ENCODE measurements around the gene ARHGAP42.
"Not testable (repeated sequence)": the region's sequence is repeated elsewhere in the genome, so short reads cannot be mapped to it uniquely, and the experiment has no call there.

ARHGAP42 gene

DNA sequence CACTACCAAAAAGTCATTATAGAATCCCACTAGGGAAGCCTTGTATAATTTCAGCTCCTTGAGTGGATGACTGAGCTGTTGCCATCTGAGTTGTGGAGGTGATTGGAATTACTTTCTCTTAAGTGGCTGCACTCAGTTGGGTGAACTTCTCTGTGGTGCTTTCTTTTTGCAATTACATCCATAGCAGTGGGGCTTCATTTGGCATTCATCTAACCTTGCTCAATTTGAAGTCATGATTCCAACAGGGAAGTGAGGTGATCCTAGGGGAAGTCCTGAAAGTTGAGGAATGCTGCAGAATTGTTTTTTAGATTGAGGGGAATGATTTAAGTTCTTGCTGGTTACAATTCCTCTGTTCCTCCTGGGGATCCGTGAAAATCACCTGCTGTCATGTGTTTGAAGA lies 39.6 kb downstream of the ARHGAP42 start:
- DNase-seq (ENCODE audit: low read depth in 2 of 2), result no peak

DNA sequence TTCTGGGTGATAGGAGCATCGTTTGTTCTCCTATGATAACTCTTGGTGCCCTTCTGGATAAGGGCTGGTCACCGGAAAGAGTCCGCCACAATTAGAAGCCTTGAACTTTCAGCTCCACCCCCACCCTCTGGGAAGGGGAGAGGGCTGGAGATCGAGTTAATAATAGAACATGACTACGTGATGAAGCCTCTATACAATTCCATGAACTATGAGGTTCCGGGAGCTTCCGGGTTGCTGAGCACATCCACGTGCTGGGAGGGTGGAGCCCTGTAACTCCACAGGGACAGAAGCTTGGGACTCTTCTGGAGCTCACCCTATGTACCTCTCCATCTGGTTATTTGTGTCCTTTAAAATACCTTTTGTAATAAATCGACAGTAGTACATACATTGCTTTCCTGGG lies 40.3 kb downstream of the ARHGAP42 start:
- no peak for DNase-seq (ENCODE audit: low read depth in 2 of 2)

DNA sequence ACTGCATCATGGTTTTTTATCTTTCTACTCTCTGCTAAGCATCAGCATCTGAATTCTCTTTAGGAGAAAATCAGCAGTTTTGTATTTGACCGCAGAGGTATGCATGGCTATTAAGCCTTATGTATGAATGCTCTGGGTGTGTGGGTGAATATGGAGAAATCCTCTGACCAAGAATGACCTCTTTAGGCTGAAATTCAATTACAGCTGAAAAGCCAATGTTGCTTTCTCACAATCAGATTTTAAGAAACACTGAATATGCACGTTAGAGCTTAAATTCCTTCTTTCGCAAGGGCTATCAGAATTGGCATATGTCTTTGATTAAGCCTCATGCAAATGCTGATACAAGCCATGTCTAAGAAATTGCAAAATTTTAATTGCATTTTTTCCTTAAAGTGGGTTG lies 43.2 kb downstream of the ARHGAP42 start:
- DNase-seq (ENCODE audit: low read depth in 2 of 2), result no peak

DNA sequence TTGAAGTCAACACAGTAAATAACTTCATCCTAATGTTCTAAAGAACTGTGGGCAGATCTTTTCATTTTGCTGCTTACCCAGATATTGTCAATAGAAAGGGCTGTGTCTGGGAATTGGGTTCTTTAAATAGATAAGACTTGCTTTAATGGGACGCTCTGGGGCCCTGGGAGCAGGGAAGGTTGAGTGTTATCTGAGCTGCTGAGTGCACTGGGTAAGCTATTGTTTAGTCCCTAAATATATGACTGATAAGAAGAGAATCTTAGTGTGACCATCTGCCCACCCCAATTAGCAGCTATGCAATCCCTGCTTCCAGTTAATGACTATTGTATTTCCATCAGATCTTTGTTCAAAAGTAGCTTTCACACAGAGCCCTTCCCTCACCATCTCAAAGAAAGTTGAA lies 44.4 kb downstream of the ARHGAP42 start:
- no peak for DNase-seq (ENCODE audit: low read depth in 2 of 2)

DNA sequence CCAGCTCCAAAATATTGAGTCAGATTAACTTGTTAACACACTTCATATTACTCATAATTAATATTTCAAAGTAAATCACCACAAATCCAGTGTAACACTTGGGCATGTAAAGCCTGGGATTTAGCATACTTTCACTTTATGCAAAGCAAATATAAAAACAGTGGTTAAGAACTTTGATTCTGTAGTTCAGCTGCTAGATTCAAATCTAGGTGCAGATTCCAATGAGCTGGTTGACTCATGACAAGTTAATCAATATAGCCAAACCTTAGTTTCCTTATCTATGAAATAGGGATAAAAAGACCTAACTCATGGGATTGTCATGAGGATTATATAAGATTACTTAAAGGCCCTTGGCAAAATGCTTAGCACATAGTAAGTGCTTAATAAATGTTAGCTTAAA lies 45.9 kb downstream of the ARHGAP42 start:
- DNase-seq (ENCODE audit: low read depth in 2 of 2), result no peak

DNA sequence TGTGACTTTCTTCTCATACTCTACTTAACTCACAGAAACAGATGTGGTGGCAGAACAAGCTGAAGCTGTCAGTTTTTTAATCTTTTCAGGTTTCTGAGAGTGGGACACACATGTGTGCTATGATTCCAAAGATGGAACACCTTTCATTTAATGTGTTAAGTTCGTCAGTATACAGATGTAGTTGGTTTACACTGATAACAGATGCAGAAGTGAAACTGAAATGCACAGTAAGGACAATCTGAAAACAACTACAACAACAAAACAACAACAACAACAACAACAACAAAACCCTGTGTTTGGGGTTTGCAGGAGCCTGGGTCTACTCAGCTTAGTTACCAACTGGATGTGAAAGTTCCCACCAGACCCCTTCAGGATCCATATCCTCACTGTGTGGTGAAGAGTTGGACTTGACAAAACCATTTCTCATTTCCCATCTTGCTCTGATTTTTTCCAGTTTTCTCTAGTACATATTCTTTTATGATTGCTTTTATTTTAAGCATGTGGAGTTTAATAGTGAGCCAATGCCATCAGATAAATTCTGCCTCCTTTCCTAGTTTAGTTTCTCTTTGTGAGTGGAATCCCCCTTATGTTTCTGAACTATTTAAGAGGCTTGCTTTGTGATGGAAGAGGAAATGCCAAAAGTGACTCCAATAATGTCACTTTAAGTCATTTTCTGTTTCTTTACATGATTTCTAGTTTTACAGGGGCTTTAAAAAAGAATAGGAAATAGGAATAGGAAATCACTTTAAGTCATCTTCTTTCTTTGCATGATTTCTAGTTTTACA lies 47.8 kb downstream of the ARHGAP42 start:
- DNase-seq (ENCODE audit: low read depth in 2 of 2), result no peak

DNA sequence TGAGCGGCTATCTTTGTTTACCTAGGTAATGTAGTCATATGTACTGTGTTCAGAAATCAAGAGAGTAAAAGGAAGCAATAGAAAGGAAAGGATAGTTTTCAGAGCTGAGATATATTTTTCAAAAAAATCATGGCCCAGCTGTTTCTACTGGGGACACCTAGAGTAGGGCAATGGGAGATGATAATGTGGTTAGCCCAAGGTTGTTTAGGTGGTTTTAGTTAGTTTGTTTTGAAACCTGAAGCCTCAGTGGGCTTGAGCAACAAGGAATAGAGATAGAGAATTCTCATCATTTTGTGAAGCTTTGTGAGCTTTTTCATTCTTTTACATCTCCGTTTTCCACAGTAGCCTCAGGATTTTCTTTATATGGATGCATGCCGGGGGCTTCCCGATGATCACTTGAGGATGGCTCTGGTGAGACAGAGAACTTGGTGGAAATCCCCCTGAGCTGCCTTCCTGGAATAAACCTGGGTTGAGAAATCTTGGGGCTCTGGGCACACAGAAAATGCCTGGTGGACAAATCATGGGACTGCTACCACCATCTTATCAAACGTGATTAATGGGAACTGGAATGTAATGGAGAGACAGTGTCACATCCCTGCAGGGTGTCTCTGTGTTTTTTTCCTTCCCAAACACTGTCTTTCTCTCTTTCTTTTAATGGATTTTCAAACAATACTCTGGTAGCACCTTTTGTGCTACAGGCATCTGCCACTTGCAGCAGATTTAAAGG lies 49.0 kb downstream of the ARHGAP42 start:
- no peak for DNase-seq (ENCODE audit: low read depth in 2 of 2)

DNA sequence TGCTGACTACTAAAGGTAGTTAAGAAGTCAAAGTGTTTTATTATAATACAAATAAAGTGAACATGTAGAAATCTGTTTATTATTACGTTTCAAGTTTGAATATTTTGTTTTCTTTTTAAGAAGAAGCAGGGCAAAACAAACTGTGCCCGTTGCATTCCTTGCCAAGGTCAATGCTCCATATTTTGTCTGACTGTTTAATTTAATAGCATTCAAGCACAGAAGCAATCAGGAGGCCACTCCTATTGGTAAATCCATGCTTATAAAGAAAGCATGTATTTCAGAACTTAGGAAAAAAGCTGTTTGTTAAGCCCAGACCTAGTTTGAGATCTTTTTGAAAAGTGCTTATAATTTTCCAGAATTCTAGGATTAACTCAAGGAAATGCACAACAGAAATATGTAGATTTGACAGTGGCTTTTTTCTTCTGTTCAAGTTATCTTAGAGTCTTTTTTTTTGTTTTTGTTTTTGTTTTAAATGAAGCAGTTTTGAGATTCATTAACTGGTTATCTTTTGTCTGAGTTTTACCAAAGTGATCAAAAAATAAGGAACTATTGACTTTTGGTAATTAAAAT lies 51.7 kb downstream of the ARHGAP42 start:
- DNase-seq (ENCODE audit: low read depth in 2 of 2), result no peak

DNA sequence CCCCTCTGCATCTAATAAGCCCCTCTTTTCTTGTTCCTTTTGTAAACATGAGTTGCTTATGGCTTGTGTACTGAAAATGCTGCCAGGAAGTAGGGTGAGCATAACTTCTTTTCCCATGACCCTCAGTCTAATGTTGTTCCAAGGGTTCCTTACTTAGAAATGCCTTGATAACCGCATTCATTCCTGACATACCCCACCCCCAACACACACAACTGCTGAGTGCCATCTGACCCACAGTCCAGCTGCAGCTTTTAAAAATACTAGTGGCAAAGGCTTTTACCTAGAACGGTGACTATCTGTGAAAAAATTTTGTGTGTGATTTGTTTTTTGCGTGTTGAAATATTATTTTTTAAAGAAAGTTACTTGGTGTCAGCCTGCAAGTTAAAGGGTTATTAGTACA lies 52.6 kb downstream of the ARHGAP42 start:
- no peak for DNase-seq (ENCODE audit: low read depth in 2 of 2)

DNA sequence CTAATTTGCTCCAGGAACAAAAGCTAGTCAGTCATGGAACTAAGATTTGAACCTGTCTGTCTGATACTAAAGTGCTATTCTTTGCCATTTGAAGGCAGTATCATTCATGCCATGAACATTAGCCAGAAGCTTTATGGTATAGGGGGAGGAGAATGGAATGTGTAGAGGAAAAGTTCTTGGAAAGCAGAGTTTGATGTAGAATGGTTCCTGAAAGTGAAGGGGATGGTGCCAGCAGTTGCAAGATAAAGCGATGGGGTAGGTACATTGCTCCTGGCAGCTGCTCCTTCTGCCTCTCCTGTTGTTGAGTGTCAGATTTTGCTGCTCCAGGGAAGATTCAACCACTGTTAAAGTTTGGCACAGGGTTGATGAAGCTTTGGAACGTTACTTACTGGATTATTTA lies 53.4 kb downstream of the ARHGAP42 start:
- DNase-seq (ENCODE audit: low read depth in 2 of 2), result no peak

DNA sequence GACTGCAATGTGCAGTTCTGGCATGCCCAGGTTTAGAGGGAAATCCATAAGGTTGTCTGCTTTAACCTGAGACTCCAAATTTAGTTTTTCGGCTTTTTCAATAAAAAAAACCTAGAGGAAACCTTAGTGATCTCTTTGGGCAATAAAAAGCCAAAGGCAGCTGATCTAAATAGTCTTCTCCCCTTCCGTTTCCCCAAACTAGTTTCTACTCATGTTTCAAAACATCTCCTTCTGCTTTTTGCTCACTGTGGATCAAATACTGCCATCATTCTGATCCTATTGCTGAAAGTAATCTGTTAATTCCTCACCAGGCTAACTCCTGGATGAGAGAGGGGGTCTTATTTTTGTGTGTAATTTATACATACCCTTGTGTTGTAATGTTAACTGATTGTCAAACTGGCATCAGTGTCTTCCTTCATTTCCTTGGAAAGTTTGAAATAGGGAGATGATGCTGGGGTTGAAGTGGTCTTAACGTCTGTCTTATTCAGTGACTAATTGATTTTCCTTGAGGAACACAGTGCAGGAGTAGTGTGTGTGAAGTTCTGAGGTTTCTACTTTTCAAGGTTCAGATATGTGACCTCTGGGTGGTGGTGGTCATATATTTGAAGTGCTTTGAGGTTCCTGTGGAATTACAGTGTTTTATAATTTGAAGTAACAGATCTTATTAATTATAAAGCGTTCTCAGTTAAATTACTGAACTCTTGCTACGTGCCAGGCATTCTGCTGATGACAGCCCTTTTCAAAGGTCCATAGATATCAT lies 55.0 kb downstream of the ARHGAP42 start:
- no peak for DNase-seq (ENCODE audit: low read depth in 2 of 2)

DNA sequence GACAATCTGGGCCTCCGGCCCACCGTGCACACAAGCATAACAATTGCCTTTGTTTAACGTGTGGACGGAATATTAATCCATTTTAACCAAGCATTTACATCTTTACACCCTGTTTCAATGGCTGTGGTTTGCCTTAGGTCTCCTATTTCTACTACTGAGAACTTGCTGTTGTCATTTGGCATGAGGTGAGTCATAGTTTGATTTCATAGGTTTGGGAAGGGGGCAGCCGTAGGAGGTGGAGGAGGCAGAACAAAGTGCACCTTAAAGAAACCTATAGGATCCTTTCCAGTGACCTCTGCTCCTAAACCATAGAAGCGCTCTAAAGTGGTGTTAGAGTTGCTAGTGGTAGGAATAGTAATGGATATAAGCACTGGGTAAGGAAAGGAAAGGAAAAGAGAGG lies 59.4 kb downstream of the ARHGAP42 start:
- no peak for DNase-seq (ENCODE audit: low read depth in 2 of 2)

DNA sequence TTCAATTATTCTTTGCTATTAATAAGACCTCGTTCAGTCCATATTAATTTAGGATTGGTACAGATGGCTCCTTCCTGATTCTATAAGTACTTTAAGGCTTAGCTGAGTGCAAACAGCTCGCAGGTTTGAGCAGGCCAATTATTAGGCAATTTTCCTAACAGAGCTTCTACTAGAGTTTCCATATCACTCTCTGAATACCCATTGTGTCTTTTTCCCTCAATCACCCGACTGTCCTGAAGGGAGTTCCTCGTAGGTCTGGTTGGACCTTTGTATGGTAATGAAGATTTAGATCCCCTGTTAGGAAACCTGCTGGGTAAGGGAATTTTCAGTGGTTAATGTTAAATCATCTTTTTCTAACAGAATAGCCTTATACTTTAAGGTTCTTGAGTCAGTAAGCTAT lies 61.1 kb downstream of the ARHGAP42 start:
- no peak for DNase-seq (ENCODE audit: low read depth in 2 of 2)

DNA sequence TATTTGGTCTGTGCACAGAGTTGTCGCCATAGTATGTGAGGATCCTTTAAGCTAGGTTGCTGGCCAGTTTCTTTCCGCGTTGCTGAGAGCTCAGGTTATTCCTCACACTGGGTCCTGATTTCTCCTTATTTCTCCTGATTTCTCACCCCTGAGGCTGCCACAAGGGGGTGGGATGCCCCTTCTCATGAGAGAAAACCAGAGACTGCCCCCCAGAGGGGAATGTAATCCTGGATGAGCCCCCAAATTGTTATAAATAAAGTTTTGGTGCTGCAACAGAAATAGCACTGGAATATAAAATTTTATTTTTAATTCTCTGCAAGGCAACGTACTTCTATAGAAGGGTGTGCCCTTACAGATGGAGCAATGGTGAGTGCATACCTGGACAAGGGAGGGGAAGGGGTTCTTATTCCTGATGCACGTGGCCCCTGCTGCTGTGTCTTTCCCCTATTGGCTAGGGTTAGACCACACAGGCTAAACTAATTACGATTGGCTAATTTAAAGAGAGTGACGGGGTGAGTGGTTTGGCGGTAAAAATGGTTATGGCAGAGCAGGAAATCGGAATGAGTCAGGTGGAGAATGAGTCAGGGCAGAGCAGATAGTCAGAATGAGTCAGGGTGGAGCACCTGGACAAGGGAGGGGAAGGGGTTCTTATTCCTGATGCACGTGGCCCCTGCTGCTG lies 62.9 kb downstream of the ARHGAP42 start:
- DNase-seq (ENCODE audit: low read depth in 2 of 2), result not testable (repeated sequence)

DNA sequence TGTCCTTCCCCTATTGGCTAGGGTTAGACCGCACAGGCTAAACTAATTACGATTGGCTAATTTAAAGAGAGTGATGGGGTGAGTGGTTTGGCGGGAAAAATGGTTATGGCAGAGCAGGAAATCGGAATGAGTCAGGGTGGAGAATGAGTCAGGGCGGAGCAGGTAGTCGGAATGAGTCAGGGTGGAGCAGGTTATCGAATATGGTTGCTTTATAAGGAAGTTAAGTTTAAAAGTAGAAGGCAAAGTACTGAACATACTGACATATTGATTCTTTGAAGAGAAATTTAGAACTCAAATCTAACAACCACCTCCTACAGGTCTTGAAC lies 63.4 kb downstream of the ARHGAP42 start:
- DNase-seq (ENCODE audit: low read depth in 2 of 2), result not testable (repeated sequence)

DNA sequence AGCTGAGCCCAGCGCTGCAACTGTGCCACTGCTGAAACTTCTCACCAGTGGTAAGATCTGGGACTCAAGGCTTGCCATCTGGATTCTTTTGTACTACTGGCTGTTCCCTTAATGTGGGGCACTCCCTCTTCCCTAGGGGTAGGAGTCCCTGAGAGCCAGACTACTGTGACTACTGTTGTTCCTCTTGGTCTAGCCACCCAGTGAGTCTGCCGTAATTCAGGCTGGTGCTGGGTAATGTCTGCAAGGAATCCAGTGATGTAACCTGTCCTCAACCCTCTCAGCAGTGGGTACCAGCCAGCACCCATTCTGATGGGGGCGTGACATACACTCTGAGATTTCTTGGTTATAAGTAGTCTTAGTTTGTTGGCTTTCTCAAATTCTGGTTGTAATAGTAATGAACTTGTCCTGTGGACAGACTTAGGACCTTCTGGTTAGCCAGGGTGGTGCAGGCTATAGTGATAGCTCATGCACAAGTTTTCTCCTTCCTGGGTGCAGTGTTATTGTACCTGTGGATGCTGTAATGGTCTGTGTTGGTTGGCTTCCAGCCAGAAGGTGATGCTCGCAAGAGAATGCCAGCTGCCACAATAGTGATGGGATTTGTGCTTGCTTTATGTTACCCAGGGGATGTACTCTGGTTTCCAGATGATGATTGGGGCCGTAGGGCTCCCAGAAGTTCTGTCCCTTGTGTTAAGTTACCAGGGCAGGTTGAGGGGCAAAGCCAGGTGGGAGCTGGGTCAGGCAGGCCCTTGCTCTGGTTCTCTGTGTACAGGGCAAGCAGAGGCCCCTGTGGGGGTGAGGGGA lies 65.5 kb downstream of the ARHGAP42 start:
- DNase-seq (ENCODE audit: low read depth in 2 of 2), result no peak

DNA sequence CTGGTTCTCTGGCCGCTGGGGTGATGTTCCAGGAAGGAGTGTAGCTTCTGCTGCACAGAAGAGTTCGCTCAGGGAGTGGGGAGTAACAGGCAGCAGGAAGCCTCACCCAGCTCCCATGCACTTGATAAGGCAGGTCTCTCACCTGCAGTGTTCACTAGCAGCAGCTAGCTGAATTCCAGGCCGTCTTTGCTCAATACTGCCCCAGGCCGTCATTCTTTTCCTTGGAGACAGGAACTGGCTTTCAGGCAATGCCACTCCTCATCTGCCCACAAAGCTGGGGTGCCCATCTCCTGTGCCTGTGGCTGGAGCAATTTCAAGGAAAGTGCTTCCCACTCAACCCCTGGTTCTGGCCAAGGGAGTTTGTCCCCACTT lies 66.1 kb downstream of the ARHGAP42 start:
- no peak for DNase-seq (ENCODE audit: low read depth in 2 of 2)

DNA sequence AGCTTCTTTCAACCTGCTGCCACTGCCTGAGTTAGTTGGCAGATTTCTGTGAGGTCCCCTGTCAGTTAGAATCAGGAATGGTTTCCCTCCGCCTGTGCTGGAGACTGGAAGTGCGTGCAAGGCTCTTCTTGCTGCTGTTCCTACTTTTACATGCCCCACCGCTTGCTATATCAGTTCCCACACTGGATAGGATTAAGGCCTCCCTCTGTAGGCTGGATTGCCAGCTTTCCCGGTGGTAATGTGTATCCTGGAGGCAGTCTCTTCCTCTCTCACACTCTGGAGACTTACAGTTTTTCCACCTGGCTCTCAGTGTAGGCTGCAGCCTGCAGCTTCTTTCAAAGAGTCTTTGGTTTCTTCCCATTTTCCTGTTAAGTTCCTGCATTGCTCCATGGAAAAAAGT lies 66.5 kb downstream of the ARHGAP42 start:
- DNase-seq (ENCODE audit: low read depth in 2 of 2), result no peak

DNA sequence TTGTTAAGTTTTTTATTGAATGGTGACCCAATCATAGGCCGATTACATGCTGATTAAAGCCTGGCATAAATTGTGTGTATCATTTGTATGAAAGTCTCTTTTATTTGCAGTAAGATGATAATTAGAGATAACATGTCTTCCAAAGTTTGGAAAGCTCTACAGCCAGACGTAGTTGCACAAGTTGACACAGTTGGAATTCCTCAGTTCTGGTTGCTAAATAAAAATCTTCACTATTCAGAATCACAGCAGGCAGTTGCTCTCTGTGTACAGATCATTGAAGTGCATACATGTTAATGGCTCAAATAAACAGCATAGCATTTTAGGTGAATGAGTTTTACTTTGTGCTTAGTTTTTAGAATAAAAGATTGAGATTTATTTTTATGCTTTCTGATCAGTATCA lies 69.5 kb downstream of the ARHGAP42 start:
- DNase-seq (ENCODE audit: low read depth in 2 of 2), result no peak

DNA sequence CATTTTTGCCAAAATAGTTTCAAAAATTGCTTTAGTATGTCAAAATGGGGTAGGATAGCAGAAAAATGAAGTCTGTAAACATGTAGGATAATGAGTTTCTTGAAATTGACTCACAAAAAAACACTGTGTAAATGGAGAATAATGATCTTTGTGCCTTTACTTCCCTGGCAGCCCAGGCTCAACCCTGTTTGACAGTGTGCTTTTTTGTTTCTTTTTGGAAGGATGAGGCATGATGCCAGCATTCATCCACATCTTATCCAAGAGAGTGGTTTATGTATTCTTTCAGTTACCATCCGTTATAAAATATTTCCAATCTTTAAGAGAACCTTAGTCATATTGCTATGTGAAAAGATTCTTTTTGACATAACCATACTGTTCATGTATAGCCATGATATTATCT lies 70.6 kb downstream of the ARHGAP42 start:
- DNase-seq (ENCODE audit: low read depth in 2 of 2), result no peak

DNA sequence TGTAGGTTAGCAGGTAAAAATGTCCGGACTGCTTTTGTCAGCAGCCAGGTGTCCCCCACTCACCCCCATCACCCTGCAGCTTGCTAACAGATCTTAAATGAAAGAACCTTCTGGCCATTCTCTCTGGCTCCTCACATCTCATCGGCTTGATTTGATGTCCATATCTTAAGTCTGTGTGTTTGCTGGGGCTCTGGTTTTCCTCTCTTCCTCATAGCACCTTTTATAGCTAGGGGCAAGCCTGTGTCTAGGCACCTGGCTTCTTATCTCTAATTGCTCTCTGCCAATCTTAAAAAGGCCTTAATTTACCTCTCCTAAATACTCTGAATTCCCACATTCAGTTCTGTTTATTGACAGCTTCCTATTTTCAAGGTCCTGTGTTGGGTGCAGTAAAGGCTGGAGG lies 72.0 kb downstream of the ARHGAP42 start:
- no peak for DNase-seq (ENCODE audit: low read depth in 2 of 2)
